ENCODE data around the gene CSRP1.
"Not testable (repeated sequence)": the region's sequence is repeated elsewhere in the genome, so short reads cannot be mapped to it uniquely, and the experiment has no call there.

Gene CSRP1

DNA sequence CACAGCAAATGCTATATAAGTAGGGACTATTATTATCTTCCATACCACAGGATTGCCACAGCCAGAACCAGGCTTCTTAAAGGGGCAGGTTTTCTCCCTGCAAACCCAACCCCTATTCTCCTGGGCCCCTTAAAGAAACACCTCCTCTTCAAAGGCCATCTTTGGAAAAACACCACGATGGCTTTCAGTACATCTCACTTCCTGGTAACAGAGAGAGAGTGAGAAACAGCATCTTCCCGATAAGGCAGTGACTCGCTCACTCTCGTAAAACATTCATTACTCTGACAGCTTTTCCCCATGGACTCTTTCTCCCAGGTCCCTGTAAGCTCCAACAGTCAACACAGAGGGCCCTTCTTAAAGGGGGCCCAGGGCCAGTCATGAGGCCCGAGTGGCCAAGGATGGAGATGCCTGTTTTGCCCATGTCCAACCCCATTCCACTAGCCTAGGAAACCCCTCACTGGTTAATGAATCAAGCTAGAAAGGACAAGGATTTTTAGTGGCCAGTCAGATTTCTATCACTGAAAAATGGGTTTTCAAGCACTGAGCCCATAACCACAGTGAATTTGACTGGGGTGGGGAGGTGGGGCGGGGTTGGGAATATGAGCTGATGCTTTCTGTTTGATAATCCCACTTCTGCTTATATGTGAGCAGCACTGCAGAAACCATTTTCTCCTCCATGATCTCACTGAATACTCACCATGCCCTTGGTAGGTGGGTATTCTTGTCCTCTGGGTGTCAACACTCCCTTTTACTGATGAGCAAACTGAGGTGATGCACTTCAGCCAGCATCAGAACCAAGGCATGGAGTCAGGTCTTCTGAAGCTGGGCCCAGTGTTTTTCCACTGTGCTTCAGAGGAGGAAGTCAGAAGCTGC lies 28.4 kb upstream of the CSRP1 start:
- H3K9ac ChIP-seq (ENCODE audit: low read depth, low read length): no peak overlapping the region
- peaks cover 11% of the 10 kb centered on the region for H3K4me1 ChIP-seq (ENCODE audit: control insufficient read depth, insufficient read depth, low read length)
- no peak overlapping the region for H3K4me3 ChIP-seq (ENCODE audit: low read depth, low read length)
- H3K27me3 ChIP-seq (ENCODE audit: control insufficient read depth, insufficient read depth, low read length): peaks cover 38% of the 10 kb centered on the region
- H3K36me3 ChIP-seq (ENCODE audit: control insufficient read depth, insufficient read depth, low read length): no peaks in the 10 kb centered on the region
- no peaks in the 10 kb centered on the region for H3K9me3 ChIP-seq (ENCODE audit: control insufficient read depth, insufficient read depth, low read length)

DNA sequence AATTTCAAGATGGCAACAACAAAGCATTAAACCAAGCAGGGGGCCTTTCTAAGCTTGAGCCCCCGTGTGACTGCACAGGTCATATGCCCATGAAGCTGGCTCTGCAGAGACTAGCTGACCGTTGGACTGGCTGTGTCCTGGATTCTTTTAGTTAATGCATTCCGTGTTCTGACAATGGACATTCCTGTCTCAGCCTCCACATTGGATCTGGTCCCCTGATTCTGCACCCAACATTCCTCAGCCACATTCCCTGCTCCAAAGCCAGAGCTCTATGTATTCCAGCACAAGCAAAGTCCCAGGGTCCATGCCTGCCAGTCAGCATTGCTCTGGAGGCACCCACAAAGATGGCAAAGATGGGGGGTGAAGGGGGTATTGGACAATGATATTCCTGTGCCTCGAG lies 26.9 kb upstream of the CSRP1 start:
- peaks cover 11% of the 10 kb centered on the region for H3K4me1 ChIP-seq (ENCODE audit: control insufficient read depth, insufficient read depth, low read length)
- no peaks in the 10 kb centered on the region for H3K36me3 ChIP-seq (ENCODE audit: control insufficient read depth, insufficient read depth, low read length)
- peaks cover 32% of the 10 kb centered on the region for H3K27me3 ChIP-seq (ENCODE audit: control insufficient read depth, insufficient read depth, low read length)
- no peaks in the 10 kb centered on the region for H3K9me3 ChIP-seq (ENCODE audit: control insufficient read depth, insufficient read depth, low read length)
- no peak overlapping the region for H3K4me3 ChIP-seq (ENCODE audit: low read depth, low read length)
- H3K9ac ChIP-seq (ENCODE audit: low read depth, low read length): no peak overlapping the region

DNA sequence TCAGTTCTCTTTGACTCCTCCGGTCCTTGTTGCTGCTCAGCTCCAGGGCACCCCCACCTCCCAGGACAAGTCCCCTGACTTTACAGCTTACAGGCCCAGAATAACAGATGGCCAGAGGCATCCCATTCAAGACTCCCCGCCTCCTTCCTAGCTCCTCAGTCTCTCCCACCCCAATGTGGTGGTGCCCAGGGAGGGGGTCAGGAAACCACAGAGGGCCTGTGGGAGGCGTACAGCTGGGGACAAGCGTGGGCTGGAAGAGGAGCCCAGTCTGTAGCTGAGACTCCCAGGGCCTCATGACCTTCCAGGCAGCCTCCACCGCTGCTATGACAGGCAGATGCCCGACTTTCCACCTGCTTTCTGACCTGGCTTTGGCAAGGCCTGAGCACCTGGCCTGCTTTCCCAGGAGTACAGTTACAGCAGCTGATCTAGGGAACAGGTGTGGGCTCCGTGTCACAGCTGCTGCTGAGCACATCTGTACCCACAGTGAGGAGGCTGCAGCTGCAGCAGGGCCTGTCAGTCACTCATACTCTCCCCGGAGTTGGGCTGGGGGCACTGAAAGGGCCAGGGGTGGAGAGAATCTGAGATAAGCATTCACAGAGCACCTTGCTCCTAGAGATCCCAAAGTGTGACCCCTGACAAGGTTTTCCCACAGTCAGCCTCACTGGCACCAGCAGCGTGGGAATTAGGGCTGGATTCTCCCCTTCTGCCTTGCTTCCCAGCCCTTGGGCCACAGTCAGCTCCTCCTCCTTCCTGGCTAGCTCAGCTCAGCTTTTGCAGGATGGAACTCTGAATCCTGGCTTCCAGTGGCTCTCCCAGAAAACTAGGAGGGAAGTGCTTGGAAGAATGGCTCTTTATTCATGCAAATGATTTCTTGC lies 24.9 kb upstream of the CSRP1 start:
- H3K36me3 ChIP-seq (ENCODE audit: control insufficient read depth, insufficient read depth, low read length): no peaks in the 10 kb centered on the region
- no peaks in the 10 kb centered on the region for H3K9me3 ChIP-seq (ENCODE audit: control insufficient read depth, insufficient read depth, low read length)
- peaks cover 16% of the 10 kb centered on the region for H3K27me3 ChIP-seq (ENCODE audit: control insufficient read depth, insufficient read depth, low read length)
- H3K9ac ChIP-seq (ENCODE audit: low read depth, low read length): no peak overlapping the region
- H3K4me3 ChIP-seq (ENCODE audit: low read depth, low read length): no peak overlapping the region
- peaks cover 6% of the 10 kb centered on the region for H3K4me1 ChIP-seq (ENCODE audit: control insufficient read depth, insufficient read depth, low read length)

DNA sequence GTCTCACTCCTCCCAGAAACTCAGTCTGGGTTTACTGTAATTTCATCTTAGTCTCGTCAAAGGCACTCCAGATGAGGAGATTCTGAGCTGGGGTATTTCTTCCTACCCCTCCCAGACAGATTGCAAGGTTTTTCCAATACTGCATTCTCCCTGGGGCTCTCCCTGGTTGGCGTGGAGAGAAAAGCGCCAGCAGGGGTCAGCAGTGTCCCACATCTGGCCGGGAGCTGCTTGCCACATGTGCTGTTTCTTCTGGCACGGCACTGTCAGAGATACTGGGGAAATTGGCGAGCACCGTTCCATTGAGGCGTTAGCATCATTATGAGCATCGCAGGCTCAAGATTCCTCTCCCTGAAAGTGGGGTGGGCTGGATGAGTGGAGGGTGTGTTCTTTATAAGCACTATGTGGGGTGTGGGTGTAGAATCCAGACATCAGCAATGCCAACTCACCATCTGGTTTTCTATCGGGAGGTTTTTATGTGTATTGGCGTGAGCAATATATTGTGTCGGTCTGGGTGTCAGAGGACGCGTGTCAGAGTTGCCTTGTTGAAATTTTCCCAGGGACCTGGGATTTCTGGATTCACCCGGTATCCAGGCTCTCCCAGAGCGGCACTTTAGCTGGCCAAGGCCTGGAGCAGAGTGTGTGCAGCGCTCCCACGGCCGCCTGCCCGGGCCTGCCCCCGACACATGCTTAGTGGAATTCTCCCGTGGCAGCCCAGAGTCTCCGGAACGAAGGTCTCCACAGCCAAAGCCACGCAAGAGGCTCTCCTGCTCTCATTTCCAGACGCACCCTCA lies 24.0 kb upstream of the CSRP1 start:
- peaks cover 7% of the 10 kb centered on the region for H3K27me3 ChIP-seq (ENCODE audit: control insufficient read depth, insufficient read depth, low read length)
- H3K4me3 ChIP-seq (ENCODE audit: low read depth, low read length): no peak overlapping the region
- H3K36me3 ChIP-seq (ENCODE audit: control insufficient read depth, insufficient read depth, low read length): no peaks in the 10 kb centered on the region
- peaks cover 6% of the 10 kb centered on the region for H3K4me1 ChIP-seq (ENCODE audit: control insufficient read depth, insufficient read depth, low read length)
- no peaks in the 10 kb centered on the region for H3K9me3 ChIP-seq (ENCODE audit: control insufficient read depth, insufficient read depth, low read length)
- no peak overlapping the region for H3K9ac ChIP-seq (ENCODE audit: low read depth, low read length)

DNA sequence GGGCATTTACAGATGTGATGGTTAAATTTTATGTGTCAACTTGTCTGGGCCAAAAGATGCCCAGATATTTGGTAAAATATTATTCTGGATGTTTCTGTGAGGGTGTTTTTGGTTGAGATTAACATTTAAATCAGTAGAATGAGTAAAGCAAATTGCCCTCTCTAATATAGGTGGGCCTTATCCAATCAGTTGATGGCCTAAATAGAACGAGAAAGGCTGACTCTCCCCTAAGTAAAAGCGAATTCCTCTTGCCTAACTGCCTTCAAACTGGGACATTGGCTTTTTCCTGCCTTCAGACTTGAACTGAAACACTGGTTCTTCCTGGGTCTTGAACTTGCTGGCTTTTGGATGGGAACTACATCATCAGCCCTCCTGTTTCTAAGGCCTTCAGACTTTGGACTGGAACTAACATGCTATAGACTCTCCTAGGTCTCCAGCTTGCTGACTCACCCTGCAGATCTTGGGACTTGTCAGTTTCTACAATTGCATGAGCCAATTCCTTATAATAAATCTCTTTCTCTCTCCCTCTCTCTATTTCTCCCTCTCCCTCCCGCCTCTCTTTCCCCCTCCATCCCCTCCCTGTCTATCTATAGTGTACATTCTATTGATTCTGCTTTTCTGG lies 21.8 kb upstream of the CSRP1 start:
- Histone ChIP-seq H3K27me3 (ENCODE audit: control insufficient read depth, insufficient read depth, low read length) (no peaks in the 10 kb centered on the region), H3K4me1 (ENCODE audit: control insufficient read depth, insufficient read depth, low read length) (peaks cover 6% of the 10 kb centered on the region), H3K36me3 (ENCODE audit: control insufficient read depth, insufficient read depth, low read length) (no peaks in the 10 kb centered on the region), H3K4me3 (ENCODE audit: low read depth, low read length) (no peak overlapping the region), H3K9ac (ENCODE audit: low read depth, low read length) (no peak overlapping the region), H3K9me3 (ENCODE audit: control insufficient read depth, insufficient read depth, low read length) (no peaks in the 10 kb centered on the region)

DNA sequence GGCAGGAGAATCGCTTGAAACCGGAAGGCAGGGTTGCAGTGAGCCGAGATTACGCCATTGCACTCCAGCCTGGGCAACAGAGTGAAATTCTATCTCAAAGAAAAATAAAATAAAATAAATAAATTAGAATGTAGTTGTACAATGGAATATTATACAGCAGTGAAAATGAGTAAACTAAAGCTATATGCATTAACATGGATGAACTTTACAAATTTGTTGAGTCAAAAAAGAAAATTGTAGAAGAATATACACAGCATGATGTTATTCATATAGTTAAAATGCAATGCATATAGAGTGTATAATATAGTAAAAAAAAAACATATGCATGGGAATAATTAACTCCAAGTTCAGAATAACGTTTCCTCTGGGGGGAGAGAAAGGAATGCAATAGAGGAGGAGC lies 21.0 kb upstream of the CSRP1 start:
- Histone ChIP-seq H3K9ac (ENCODE audit: low read depth, low read length) (no peak overlapping the region), H3K27me3 (ENCODE audit: control insufficient read depth, insufficient read depth, low read length) (no peaks in the 10 kb centered on the region), H3K4me3 (ENCODE audit: low read depth, low read length) (no peak overlapping the region), H3K9me3 (ENCODE audit: control insufficient read depth, insufficient read depth, low read length) (no peaks in the 10 kb centered on the region), H3K36me3 (ENCODE audit: control insufficient read depth, insufficient read depth, low read length) (no peaks in the 10 kb centered on the region), H3K4me1 (ENCODE audit: control insufficient read depth, insufficient read depth, low read length) (peaks cover 6% of the 10 kb centered on the region)

DNA sequence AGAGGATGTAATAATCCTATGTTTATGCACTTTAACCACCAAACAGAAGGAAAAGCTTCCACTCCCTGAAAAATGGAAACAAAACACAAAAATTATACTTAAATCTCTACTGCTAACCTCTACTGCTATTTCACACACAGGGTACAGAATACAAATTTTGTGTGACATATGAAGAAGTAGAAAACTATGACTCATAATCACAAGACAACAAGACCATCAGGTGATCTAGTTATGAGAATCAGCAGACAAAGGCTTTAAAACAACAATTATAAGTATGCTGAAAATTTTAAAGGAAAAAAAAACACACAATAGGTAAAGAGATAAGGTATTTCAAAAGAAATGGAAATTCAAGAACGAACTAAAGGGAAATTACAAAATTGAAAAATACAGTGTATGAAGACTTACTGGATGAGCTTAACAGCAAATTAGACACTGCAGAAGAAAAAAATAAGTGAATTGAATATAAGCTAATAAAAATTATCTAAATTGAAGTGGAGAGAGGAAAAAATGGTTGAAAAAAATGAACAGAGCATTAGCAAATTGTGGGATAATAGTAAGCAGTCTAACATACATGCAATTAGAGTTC lies 18.4 kb upstream of the CSRP1 start:
- H3K4me1 ChIP-seq (ENCODE audit: control insufficient read depth, insufficient read depth, low read length): peaks cover 5% of the 10 kb centered on the region
- H3K27me3 ChIP-seq (ENCODE audit: control insufficient read depth, insufficient read depth, low read length): no peaks in the 10 kb centered on the region
- no peak overlapping the region for H3K9ac ChIP-seq (ENCODE audit: low read depth, low read length)
- H3K4me3 ChIP-seq (ENCODE audit: low read depth, low read length): no peak overlapping the region
- no peaks in the 10 kb centered on the region for H3K9me3 ChIP-seq (ENCODE audit: control insufficient read depth, insufficient read depth, low read length)
- H3K36me3 ChIP-seq (ENCODE audit: control insufficient read depth, insufficient read depth, low read length): no peaks in the 10 kb centered on the region

DNA sequence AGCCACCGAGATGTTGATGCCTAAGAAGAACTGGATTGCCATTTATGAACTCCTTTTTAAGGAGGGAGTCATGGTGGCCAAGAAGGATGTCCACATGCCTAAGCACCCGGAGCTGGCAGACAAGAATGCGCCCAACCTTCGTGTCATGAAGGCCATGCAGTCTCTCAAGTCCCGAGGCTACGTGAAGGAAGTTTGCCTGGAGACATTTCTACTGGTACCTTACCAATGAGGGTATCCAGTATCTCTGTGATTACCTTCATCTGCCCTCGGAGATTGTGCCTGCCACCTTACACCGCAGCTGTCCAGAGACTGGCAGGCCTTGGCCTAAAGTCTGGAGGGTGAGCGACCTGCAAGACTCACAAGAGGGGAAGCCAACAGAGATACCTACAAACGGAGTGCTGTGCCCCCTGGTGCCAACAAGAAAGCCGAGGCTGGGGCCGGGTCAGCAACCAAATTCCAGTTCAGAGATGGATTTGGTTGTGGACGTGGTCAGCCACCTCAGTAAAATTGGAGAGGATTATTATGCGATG lies 13.2 kb upstream of the CSRP1 start:
- H3K9me3 ChIP-seq (ENCODE audit: control insufficient read depth, insufficient read depth, low read length); H3K36me3 ChIP-seq (ENCODE audit: control insufficient read depth, insufficient read depth, low read length); H3K27me3 ChIP-seq (ENCODE audit: control insufficient read depth, insufficient read depth, low read length); H3K4me3 ChIP-seq (ENCODE audit: low read depth, low read length); H3K9ac ChIP-seq (ENCODE audit: low read depth, low read length); H3K4me1 ChIP-seq (ENCODE audit: control insufficient read depth, insufficient read depth, low read length): not testable (repeated sequence)

DNA sequence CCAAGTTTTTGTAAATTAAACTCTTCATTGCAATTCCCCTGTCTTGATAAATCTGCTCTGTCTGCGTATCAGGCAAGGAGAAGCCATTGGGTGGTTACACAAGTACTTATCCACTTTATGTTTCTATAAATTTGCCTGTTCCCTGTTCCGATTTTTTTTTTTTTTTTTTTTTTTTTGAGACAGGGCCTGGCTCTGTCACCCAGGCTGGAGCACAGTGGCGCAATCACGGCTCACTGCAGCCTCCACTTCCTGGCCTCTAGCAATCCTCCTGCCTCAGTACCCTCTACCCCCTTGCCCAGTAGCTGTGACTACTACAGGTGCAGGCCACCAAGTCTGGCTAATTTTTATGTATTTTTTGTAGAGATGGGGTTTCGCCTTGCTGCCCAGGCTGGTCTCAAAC lies 11.1 kb upstream of the CSRP1 start:
- Histone ChIP-seq H3K36me3 (ENCODE audit: control insufficient read depth, insufficient read depth, low read length) (no peaks in the 10 kb centered on the region), H3K27me3 (ENCODE audit: control insufficient read depth, insufficient read depth, low read length) (no peaks in the 10 kb centered on the region), H3K9me3 (ENCODE audit: control insufficient read depth, insufficient read depth, low read length) (no peaks in the 10 kb centered on the region), H3K4me1 (ENCODE audit: control insufficient read depth, insufficient read depth, low read length) (peaks cover 5% of the 10 kb centered on the region), H3K4me3 (ENCODE audit: low read depth, low read length) (no peak overlapping the region), H3K9ac (ENCODE audit: low read depth, low read length) (no peak overlapping the region)

DNA sequence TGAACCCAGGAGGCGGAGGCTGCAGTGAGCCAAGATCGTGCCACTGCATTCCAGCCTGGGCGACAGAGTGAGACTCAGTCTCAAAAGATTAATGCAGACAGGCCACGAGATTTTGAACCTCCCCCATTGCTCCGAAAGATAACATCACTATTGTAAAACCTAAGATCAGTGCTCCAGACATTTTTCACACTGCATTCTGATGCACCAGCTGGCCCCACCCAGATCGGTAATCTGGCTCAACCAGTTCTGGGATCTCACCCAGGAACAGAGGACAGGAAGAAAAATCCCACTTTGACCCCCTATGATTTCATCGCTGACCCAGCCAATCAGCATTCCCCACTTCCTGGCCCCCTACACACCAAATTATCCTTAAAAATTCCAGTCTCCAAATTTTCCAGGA lies 10.7 kb upstream of the CSRP1 start:
- Histone ChIP-seq H3K36me3 (ENCODE audit: control insufficient read depth, insufficient read depth, low read length) (no peaks in the 10 kb centered on the region), H3K9me3 (ENCODE audit: control insufficient read depth, insufficient read depth, low read length) (no peaks in the 10 kb centered on the region), H3K4me3 (ENCODE audit: low read depth, low read length) (no peak overlapping the region), H3K27me3 (ENCODE audit: control insufficient read depth, insufficient read depth, low read length) (no peaks in the 10 kb centered on the region), H3K9ac (ENCODE audit: low read depth, low read length) (no peak overlapping the region), H3K4me1 (ENCODE audit: control insufficient read depth, insufficient read depth, low read length) (peaks cover 5% of the 10 kb centered on the region)
